ENCODE measurements around the gene COQ7.

DNA sequence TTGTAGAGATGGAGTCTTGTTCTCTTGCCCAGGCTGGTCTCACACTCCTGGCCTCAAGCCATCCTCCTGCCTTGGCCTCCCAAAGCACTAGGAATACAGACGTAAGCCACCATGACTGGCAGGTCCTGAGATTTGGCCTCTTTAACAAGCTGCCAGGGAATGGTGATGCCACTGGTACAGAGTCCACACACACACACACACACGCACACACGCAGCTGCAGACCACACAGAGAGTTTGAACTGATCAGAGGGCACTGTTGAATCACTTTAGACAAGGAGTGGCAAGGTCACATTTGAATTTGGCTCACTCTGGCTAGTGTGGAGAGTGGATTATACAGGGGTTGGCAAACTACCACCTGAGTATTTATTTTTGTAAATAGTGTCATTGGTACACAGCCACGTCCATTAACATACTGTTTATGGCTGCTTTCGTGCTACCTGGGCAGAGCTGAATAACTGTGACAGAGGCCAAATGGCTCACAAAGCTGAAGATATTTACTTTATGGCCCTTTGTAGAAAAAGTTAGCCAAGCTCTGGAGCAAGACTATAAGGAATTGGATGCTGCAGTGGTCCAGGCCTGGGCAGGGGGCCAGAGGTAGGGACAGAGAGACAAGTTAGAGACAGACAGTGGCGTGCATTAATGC is 56.2 kb downstream of the COQ7 start:
- TF ChIP-seq POLR2A (IDR thresholded peaks at IDR 0.05; ENCODE audit: low read depth, low read length) (no peak), POLR2AphosphoS5 (IDR thresholded peaks at IDR 0.05; ENCODE audit: low read depth, low read length) (no peak)

Data from GM12892 (cell line).